B cell (primary cell): ENCODE results near the gene CTSG.

ENCODE experiments used
- CTCF ChIP-seq: fragments of 200-600 bp; IDR thresholded peaks from one replicate; pipeline ENCODE4 v1.8.0; 2022; ENCODE audit warnings: antibody characterized with exemption, mild to moderate bottlenecking
- EZH2 ChIP-seq: IDR thresholded peaks from 2 replicates; pipeline ENCODE4 v1.6.1; 2012; ENCODE audit warnings: borderline replicate concordance, low read depth, mild to moderate bottlenecking, moderate library complexity, low read length; ENCODE audit not compliant: insufficient read depth, poor library complexity, severe bottlenecking

GRCh38 chr14:24607635-24608514 lies 31.8 kb upstream of the CTSG start:
- TF ChIP-seq CTCF (no peak), EZH2 (no peak)
